KG1 (cell line): ENCODE measurements around the gene SH3GL2.

Source experiments
- DNase-seq: peaks from one replicate; lab custom pipeline; 2025; lab: John Stamatoyannopoulos, UW

SH3GL2 gene

DNA sequence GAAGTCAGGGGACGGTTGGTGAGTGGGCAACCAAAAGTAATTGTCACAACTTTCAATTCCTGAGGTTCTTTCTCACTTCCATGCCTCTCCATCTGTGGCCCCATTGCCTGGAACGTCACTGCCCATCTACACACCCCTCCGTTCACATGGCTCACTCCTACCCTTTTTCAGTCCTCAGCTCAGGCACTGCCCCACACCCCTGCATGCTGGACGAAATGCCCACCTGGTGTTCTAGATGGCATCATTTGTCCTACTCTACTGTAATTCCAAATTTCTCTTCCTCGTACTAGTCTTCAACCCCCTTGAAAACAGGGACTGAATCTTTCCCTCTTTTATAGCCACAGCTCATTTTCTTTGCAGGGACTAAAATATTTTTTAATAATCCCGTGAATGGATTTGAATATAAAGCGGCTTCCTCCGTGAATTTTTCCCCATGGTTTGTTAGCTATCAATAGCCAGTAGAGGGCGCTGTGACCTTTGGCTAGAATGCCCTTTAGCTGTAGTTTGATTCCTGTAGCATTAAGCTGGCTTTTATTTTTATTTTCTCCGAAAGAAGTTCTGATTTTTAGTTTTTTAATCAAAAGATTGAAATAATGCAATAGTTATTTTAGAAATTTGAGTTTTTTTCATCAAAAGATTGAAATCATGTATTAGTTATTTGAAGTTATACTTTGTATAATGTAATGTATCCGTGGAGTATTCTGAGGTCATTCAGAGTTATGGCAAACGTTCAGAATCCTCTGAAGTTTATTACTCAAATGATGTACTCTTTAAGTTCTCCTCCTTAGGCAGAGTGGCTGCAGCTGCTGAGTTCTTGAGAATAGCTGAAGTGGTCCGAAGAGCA is 232.1 kb downstream of the SH3GL2 start:
- DNase-seq: peak; percentile 50

DNA sequence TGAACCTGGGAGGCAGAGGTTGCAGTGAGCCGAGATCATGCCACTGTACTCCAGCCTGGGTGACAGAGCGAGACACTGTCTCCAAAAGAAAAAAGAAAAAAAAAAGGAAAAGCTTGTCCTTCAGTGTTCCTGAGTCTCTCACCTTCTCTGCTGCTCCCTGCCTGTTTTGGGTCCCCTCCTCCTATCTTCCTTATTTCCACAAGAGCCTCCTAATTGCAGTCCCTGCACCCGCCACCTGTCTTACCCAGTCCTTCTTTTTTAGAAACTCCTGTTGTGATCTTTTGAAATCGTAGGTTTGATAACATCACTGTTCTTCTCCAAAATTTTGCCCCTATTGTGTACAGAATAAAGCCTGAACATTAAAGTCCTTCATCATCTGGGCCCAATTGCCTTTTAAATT is 234.9 kb downstream of the SH3GL2 start:
- DNase-seq: no peak

DNA sequence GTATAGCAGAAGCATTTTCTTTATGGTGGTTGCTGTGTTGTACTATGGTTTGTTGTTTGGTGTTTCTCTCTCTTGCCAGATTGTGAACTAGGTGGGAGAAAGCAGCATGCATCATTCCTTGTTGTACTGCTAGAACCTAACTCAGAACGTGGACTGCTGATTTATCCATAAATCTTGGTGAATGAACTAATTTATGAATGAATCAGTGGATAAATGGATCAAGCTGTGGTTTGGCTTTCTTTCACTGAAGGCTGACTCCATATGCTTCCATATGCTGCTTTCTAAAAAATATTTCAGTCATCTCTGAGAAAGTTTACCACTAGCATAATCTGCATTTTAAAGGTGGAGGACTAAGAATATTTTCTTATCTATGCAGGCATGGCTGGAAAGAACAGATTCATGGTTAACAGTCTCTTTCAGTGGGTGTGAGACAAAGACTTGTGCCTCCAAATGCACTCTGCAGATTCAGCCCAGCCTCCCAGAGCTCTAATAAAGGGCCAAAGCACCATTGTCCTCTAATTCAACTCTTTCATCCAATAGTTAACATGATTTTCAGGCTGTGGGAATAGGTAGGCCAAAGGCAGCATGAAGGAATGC is 237.7 kb downstream of the SH3GL2 start:
- no peak for DNase-seq

DNA sequence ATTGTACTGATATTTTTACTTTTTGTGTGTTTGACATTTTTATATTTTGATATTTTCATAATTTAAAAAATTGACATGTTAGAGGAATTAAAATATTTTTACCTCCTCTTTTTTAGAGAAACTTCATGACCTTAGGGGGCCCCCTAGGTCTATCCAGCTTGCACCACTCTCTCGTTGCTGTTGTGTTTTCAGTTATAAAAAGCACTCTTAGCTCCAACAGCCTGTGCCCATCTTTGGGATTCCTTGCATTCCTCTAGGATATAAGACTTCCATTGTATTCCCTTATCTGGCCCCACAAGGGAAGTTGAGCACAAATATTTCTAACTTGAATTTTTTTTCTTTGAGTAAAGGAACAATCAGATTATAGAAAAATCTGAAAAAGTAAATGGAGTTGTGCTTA is 245.3 kb downstream of the SH3GL2 start:
- DNase-seq: no peak

DNA sequence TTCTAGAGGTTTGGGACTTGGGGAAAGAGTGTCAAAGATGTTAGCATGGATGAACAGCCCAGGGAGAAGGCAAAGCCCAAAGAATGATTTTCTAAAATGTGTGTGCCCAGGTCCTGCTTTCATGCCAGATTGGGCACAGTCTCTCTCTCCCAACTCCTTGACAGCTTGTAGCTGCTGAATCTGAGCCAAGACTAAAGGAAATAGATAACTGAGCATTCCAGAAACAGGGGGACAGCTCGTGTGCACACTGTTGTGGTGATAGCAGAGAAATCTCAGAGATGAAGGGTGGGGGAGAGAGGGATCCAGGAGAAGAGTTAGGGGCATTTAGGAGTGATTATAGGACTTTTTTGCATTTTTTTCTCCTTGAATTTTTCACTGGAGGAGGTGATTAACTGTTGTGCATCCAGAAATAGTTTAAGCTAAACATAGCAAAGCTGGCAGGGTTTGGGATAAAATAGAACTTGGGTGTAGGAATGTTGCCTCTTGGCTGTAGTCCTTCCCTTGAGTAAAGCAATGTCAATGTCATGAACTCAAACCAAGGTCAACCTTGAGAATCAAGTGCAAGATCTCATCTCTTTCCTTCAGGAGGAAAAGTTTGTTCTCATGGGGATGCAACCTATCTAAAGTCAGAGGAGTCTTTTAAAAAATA is 245.9 kb downstream of the SH3GL2 start:
- no peak for DNase-seq

DNA sequence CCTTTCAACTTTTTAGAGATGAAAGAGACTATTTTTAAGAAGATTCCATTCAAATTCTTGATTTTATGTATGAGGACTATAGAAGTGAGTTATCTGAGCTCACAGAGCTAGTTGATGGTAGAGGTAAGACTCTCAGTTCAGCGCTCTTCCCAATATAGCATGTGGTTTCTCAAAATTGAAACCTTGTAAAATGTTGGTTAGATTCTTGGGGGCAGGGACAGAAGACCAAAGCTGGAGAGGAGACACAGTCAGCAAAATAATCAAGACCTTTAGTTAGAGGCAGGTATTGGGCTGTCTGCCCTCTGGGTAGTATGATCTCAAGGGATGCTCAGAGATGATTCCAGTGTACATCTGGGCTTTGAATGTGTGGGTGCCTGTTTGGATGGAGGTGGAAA is 246.4 kb downstream of the SH3GL2 start:
- DNase-seq: no peak

DNA sequence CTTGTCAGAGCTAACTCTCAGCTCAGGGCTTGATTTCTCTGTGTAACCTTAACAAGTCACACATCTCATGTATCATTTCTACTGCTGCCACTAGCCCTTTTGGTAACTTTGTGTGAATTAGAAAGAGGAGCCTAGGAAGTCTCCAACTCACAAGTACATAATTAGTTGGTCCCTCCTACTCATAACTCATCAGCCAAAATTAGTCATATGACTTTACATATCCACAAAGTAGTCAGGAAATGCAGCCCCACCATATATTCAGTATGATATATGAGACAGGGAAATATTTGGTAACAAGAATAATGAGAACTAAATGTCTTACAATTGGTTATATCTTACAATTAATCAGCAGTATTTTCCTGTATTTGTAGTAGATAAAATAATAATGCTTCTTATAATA is 250.2 kb downstream of the SH3GL2 start:
- DNase-seq: no peak

DNA sequence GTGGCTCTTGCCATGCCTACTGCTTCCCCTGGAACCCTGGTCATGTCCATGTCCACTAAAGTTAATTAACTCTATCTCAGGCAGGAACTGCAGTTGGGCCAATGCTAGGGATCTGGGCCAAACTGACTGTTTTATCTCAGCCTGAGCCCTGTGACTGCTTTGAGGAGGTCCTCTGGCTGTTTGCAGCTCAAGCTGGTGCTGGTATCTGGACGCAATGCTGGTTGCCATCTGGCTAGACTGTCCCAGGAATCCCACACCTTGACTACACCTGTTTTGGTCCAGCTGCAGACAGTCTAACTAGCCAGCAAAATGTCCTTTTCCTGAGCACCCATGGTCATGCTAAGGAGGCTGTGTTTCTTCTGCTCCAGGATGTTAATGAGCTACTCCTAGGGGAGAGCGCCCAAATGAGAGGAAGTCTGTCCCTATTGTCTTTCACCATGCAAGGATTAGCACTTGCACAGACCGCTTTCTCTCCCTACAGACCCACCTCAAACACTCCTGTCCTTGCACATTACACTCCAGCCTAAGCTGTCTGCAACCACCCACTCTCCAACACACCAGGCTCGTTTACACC is 251.0 kb downstream of the SH3GL2 start:
- DNase-seq: no peak

DNA sequence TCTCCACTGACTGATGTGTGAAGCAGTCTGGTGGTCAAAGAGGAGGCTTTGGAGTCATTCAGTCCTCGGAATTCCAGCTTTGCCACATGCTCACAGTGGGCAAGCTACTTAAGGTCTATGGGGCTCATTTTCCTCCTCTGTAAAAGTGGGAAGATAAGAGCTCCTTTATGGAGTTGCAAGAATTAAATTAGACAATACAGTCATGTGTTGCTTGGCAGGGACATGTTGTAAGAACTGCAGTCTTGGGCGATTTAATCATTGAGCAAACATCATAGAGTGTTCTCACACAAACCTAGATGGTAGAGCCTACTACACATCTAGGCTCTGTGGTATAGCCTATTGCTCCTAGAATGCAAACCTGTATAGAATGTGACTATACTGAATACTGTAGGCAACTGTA is 253.9 kb downstream of the SH3GL2 start:
- DNase-seq: no peak

DNA sequence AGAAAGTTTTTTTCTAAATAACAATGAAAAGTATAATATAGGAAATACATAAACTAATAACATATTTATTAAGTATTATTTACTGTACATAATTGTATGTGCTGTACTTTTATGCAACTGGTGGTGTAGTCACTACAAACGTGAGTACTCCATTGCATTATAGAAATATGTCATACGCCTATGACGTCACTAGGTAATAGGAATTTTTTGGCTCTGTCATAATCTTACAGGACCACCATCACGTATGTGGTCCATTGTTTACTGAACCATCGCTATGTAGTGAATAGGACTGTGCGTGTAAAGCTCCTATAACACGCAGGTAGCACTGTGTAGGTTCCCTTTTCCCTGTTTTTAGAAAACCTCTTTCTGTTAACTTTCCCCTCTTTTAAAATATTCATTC is 255.0 kb downstream of the SH3GL2 start:
- DNase-seq: no peak

DNA sequence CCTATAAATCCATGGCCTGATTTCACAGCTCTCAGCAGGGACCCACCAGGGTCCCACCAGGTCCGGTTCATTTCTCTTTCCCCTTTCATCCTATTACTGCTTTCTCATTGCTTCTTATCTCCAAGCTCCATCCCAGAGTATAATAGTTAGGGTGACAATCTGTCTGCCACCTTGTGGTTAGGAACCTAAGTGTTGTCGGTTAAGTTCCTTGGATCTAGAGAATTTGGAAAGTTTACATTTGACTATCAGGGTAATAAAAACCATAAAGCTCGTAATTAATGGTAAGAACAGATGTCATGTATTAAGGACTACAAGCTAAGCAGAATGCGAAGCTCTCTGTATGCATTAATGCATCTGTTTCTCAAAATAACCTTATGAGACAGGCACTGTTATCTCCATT is 259.1 kb downstream of the SH3GL2 start:
- DNase-seq: no peak

DNA sequence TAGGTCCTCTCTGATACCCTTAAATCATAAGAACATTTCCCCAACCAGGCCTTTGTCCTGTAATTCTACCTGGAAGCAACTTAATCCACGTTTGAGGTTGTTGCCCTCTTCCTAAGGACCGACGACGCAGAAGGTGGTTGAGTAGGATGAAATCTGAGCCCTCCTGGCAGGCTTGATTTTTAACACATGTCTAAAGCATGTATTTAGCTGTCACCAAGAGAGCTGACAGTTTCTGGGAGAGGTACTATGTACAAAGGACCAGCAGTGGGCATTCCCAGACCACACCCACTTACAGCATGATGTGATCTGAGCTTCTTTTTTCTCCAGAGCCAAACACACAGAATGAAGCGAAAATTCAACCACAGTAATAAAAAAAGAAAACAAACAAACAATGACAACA is 260.9 kb downstream of the SH3GL2 start:
- no peak for DNase-seq

DNA sequence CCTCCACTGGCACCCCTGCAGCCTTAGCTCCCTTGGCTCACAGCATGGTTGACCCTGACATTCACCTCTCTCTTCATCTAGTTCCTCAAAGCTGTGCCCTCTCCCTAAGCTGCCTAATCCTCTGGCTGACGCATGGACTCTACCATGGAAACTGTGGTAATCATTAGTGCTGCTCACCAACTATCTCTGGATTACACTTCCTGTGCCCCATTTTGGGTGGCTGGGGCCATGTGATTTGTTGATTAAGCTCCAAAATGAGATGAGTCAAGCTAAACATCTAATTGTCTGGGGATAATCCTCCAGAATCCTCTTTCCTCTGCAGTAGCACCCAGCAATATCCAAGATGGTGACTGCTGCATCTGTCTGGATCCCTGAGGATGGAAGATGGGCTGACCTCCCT is 264.4 kb downstream of the SH3GL2 start:
- DNase-seq: no peak
